ENCODE measurements around the gene KCTD7. TPM values are rescaled to one million over a fixed set of nuclear protein-coding genes. Genes with fewer than 3 reads are reported as not detected.

Gene KCTD7
- total RNA-seq (2012; rRNA removed) (6.1 TPM in 2 replicates), polyA plus RNA-seq (2012; rRNA removed) (11.3 and 12.8 TPM in 2 replicates), Bru-seq, nascent RNA (percentile 80 among the genes with signal in this experiment), BruChase-seq, experiment 1, labeled RNA remaining after a 6-hour chase (percentile 90 among the genes with signal in this experiment), BruChase-seq, experiment 2, labeled RNA remaining after a 2-hour chase (percentile 91 among the genes with signal in this experiment)
- polyA plus RNA-seq (2012; cell fraction: cytosol; rRNA removed) = 8.9 and 12.4 TPM in 2 replicates
- 40.0 and 52.6 TPM in 2 replicates for polyA plus RNA-seq (2012; cell fraction: nucleus; rRNA removed; ENCODE audit: low replicate concordance)
- long read RNA-seq, full-length matches to known transcripts = 2 of 2 reads
- long read RNA-seq, partial matches to known transcripts = 0 of 2 reads
- long read RNA-seq, other reads (novel, unspliced or antisense) = 0 of 2 reads

GRCh38 chr7:66628361-66629221, at the start of gene KCTD7:
Gene KCTD7 (plus strand): TSS chr7:66628881. CDS start chr7:66629065, 184 bp downstream.
- intact Hi-C loops (cut with micrococcal nuclease) (loop anchor here (5.0 kb wide), 1 partner anchor 476 kb away; no protein-coding TSS in a partner anchor), in situ Hi-C loops (cut with MboI; ENCODE audit: low sequenced_read_pairs) (no loop called here), dilution Hi-C loops (cut with HindIII; ENCODE audit: low sequenced_read_pairs, unreplicated experiment) (no loop called here)
- Histone ChIP-seq H2AK5ac (ENCODE audit: low read depth, low read length) (peak within 1 kb of the TSS; percentile 97), H3K9ac (ENCODE audit: low read depth, low read length) (peak within 1 kb of the TSS; percentile 95), H3K4me2 (ENCODE audit: low read depth, low read length) (peak within 1 kb of the TSS; percentile 82), H4K91ac (ENCODE audit: insufficient read depth, low read depth, low read length) (peak within 1 kb of the TSS; percentile 95), H3K79me1 (ENCODE audit: low read depth in 1 of 2, low read length in 2 of 2) (peaks cover 20 to 34% of the 10 kb centered on the region in 2 experiments), H2BK15ac (ENCODE audit: low read depth, low read length) (peak within 1 kb of the TSS; percentile 63; the same call in 1 of the 3 replicates), H3K9me3 (ENCODE audit: control insufficient read depth, insufficient read depth, low read length) (no peaks in the 10 kb centered on the region), H3K14ac (replicated peaks; ENCODE audit: low read depth, low read length) (peak within 1 kb of the TSS; percentile 98), H2BK120ac (ENCODE audit: low read depth, low read length) (peak within 1 kb of the TSS; percentile 85), H2AK9ac (replicated peaks; ENCODE audit: low read depth, low read length, poor library complexity) (peak within 1 kb of the TSS; percentile 94), H4K20me1 (ENCODE audit: insufficient read depth, low read length) (no peaks in the 10 kb centered on the region; the same call in 1 of the 2 replicates), H3K27ac (ENCODE audit: insufficient read depth, low read length) (peak within 1 kb of the TSS; percentile 95), H2AFZ (replicated peaks; ENCODE audit: low read length, poor library complexity) (peak within 1 kb of the TSS; percentile 97), H4K5ac (ENCODE audit: low read depth, low read length) (peak within 1 kb of the TSS; percentile 83), H3K23ac (ENCODE audit: low read depth, low read length) (peak within 1 kb of the TSS; percentile 96), H2BK5ac (ENCODE audit: low read depth, low read length, poor library complexity, severe bottlenecking) (peak within 1 kb of the TSS; percentile 94), H3K9me1 (ENCODE audit: insufficient read depth, low read length) (peaks cover 26% of the 10 kb centered on the region), H2BK20ac (ENCODE audit: low read depth, low read length) (peak within 1 kb of the TSS; percentile 19; the same call in 1 of the 2 replicates), H3K4me3 (ENCODE audit: insufficient read depth, low read depth, low read length) (peak within 1 kb of the TSS; percentile 73), H3K36me3 (ENCODE audit: control insufficient read depth, insufficient read depth, low read length) (peaks cover 5% of the 10 kb centered on the region; the same call in 1 of the 2 replicates), H3K56ac (ENCODE audit: extremely low read depth, insufficient read depth, low read length) (peak within 1 kb of the TSS; percentile 95), H3K18ac (ENCODE audit: low read depth, low read length) (peak within 1 kb of the TSS; percentile 82), H3K27me3 (ENCODE audit: control insufficient read depth, insufficient read depth, low read length) (no peaks in the 10 kb centered on the region), H3K4me1 (ENCODE audit: control insufficient read depth, insufficient read depth, low read length) (peaks cover 6% of the 10 kb centered on the region), H3K4ac (ENCODE audit: low read depth, low read length) (peak within 1 kb of the TSS; percentile 97), H4K8ac (ENCODE audit: low read depth in 2 of 2, low read length in 2 of 2) (peak within 1 kb of the TSS; percentile 70 to 98)
- no TSS peak for BruUV-seq (replicated peaks)
- 1% methylated on average over 34 of the region's 93 CpGs; no CpG with 5 or more reads in 1 of the 2 experiments for whole genome bisulfite sequencing, 2 experiments (ENCODE audit: extremely low coverage in 2 of 2, insufficient read length in 1 of 2)
- CTCF ChIA-PET = interaction anchor here (0.5 kb wide), 1 partner anchor 16 kb away, joined by 4 read pairs; no protein-coding TSS in a partner anchor
- peak; percentile 91 for ATAC-seq (ENCODE audit: low read depth)
- POLR2A ChIA-PET (ENCODE audit: unreplicated experiment) = interaction anchor here (0.5 to 0.7 kb wide), 5 partner anchors 15 to 597 kb away, joined by 3 to 13 read pairs (median 5); no protein-coding TSS in a partner anchor
- peak; percentile 98 for DNase-seq
- TF ChIP-seq RFX5 (IDR thresholded peaks at IDR 0.05; ENCODE audit: low read depth, low read length) (no peak), CHD1 (IDR thresholded peaks at IDR 0.05; ENCODE audit: low read depth, low read length) (no peak), FOS (IDR thresholded peaks at IDR 0.05; ENCODE audit: low read depth, low read length) (peak; percentile 23), BHLHE40 (IDR thresholded peaks at IDR 0.05; ENCODE audit: low read depth, low read length) (peak; percentile 42; the same call in 1 of the 2 replicates), POLR2A (IDR thresholded peaks at IDR 0.05; ENCODE audit: low read depth, low read length) (peak; percentile 97), RCOR1 (IDR thresholded peaks at IDR 0.05; ENCODE audit: insufficient replicate concordance, low read length) (peak; percentile 18), MAZ (IDR thresholded peaks at IDR 0.05; ENCODE audit: borderline replicate concordance, low read depth, low read length) (peak; percentile 87; the same call in 1 of the 2 replicates), MAFK (IDR thresholded peaks at IDR 0.05; ENCODE audit: low read depth, low read length) (no peak), RAD21 (IDR thresholded peaks at IDR 0.05; ENCODE audit: low read length) (no peak), SMC3 (IDR thresholded peaks at IDR 0.05; ENCODE audit: low read depth, low read length) (no peak), ELK1 (IDR thresholded peaks at IDR 0.05; ENCODE audit: borderline replicate concordance, low read depth, low read length) (no peak)
- TF ChIP-seq, protein P1, sequence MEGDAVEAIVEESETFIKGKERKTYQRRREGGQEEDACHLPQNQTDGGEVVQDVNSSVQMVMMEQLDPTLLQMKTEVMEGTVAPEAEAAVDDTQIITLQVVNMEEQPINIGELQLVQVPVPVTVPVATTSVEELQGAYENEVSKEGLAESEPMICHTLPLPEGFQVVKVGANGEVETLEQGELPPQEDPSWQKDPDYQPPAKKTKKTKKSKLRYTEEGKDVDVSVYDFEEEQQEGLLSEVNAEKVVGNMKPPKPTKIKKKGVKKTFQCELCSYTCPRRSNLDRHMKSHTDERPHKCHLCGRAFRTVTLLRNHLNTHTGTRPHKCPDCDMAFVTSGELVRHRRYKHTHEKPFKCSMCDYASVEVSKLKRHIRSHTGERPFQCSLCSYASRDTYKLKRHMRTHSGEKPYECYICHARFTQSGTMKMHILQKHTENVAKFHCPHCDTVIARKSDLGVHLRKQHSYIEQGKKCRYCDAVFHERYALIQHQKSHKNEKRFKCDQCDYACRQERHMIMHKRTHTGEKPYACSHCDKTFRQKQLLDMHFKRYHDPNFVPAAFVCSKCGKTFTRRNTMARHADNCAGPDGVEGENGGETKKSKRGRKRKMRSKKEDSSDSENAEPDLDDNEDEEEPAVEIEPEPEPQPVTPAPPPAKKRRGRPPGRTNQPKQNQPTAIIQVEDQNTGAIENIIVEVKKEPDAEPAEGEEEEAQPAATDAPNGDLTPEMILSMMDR (conservative IDR thresholded peaks at IDR 0.05; ENCODE audit: low read depth, low read length) = no peak

Data from IMR-90 (cell line).